IMR-90 (cell line): ENCODE results near the gene RAB3IL1. TPM values are rescaled to one million over a fixed set of nuclear protein-coding genes. Genes with fewer than 3 reads are reported as not detected.

Experiments
- ATAC-seq: fragments of 200-7000 bp; cut with Tn5 transposase; 2 replicates; pipeline ENCODE4 v1.9.1; 2020; ENCODE audit warnings: low read depth, mild to moderate bottlenecking, moderate library complexity
- BruUV-seq: library from RNA; stranded (reverse); fragments of 400-500 nt; replicated peaks from 2 replicates; lab custom pipeline; 2021; lab: Mats Ljungman, UMichigan
- CTCF ChIA-PET: fragments of 300-600 bp; formaldehyde crosslinking; extraction: SDS; loops from one replicate; lab custom pipeline; 2021; ENCODE audit warnings: antibody characterized with exemption; lab: Yijun Ruan, JAX
- POLR2A ChIA-PET: fragments of 300-600 bp; sonication (Branson Sonifier 250); formaldehyde crosslinking; loops from one replicate; lab custom pipeline; 2022; ENCODE audit warnings: antibody characterized with exemption; ENCODE audit not compliant: unreplicated experiment; lab: Charles Lee
- DNase-seq: peaks from one replicate; pipeline ENCODE4 v3.0.0; 2013
- H2AFZ ChIP-seq: replicated peaks from 2 replicates; pipeline ENCODE3; 2013; ENCODE audit warnings: low read length, mild to moderate bottlenecking; ENCODE audit not compliant: poor library complexity
- H2AK5ac ChIP-seq: 2 replicates; pipeline ENCODE4 v1.6.1; 2013; ENCODE audit warnings: low read depth, low read length, inconsistent platforms
- H2AK9ac ChIP-seq: replicated peaks from 2 replicates; pipeline ENCODE3; 2013; ENCODE audit warnings: mild to moderate bottlenecking, low read depth, low read length, moderate library complexity; ENCODE audit not compliant: poor library complexity
- H2BK120ac ChIP-seq: 2 replicates; pipeline ENCODE4 v1.6.1; 2013; ENCODE audit warnings: low read depth, low read length, inconsistent platforms
- H2BK15ac ChIP-seq: 3 replicates; pipeline ENCODE4 v1.6.1; 2013; ENCODE audit warnings: low read depth, low read length, inconsistent platforms
- H2BK20ac ChIP-seq: 2 replicates; pipeline ENCODE4 v1.6.1; 2013; ENCODE audit warnings: low read depth, mild to moderate bottlenecking, inconsistent platforms, low read length, moderate library complexity
- H2BK5ac ChIP-seq: 2 replicates; pipeline ENCODE4 v1.6.1; 2013; ENCODE audit warnings: mild to moderate bottlenecking, low read depth, low read length, inconsistent platforms; ENCODE audit not compliant: poor library complexity, severe bottlenecking
- H3K14ac ChIP-seq: replicated peaks from 2 replicates; pipeline ENCODE4 v1.6.1; 2013; ENCODE audit warnings: low read depth, low read length, inconsistent platforms
- H3K18ac ChIP-seq: 2 replicates; pipeline ENCODE4 v1.6.1; 2013; ENCODE audit warnings: low read depth, low read length, control low read depth
- H3K23ac ChIP-seq: 2 replicates; pipeline ENCODE4 v1.6.1; 2013; ENCODE audit warnings: low read depth, low read length, inconsistent platforms
- H3K27ac ChIP-seq: 2 replicates; pipeline ENCODE4 v1.5.1; 2013; ENCODE audit warnings: mild to moderate bottlenecking, control low read depth, low read length; ENCODE audit not compliant: insufficient read depth
- H3K27me3 ChIP-seq: 2 replicates; pipeline ENCODE4 v1.6.1; 2013; ENCODE audit warnings: low read length; ENCODE audit not compliant: control insufficient read depth, insufficient read depth
- H3K36me3 ChIP-seq: 2 replicates; pipeline ENCODE4 v1.6.1; 2013; ENCODE audit warnings: low read length, mixed read lengths; ENCODE audit not compliant: control insufficient read depth, insufficient read depth
- H3K4ac ChIP-seq: 2 replicates; pipeline ENCODE4 v1.6.1; 2013; ENCODE audit warnings: low read depth, low read length, inconsistent platforms
- H3K4me1 ChIP-seq: 2 replicates; pipeline ENCODE4 v1.6.1; 2013; ENCODE audit warnings: low read length, mixed read lengths; ENCODE audit not compliant: control insufficient read depth, insufficient read depth
- H3K4me2 ChIP-seq: 2 replicates; pipeline ENCODE4 v1.6.1; 2013; ENCODE audit warnings: low read depth, mild to moderate bottlenecking, control low read depth, low read length, moderate library complexity
- H3K4me3 ChIP-seq: 2 replicates; pipeline ENCODE4 v1.5.1; 2013; ENCODE audit warnings: low read depth, mild to moderate bottlenecking, control low read depth, low read length, moderate library complexity; ENCODE audit not compliant: insufficient read depth
- H3K56ac ChIP-seq: 2 replicates; pipeline ENCODE4 v1.6.1; 2013; ENCODE audit warnings: low read length, inconsistent platforms; ENCODE audit not compliant: insufficient read depth; ENCODE audit errors: extremely low read depth
- H3K79me1 ChIP-seq, 2 experiments: 2 replicates each; pipeline ENCODE4 v1.6.1; 2013; ENCODE audit warnings: low read length in 2 of 2, inconsistent platforms in 1 of 2, low read depth in 1 of 2
- H3K9ac ChIP-seq: 2 replicates; pipeline ENCODE4 v1.6.1; 2013; ENCODE audit warnings: low read depth, low read length, control low read depth
- H3K9me1 ChIP-seq: 2 replicates; pipeline ENCODE4 v1.6.1; 2013; ENCODE audit warnings: low read length, inconsistent platforms; ENCODE audit not compliant: insufficient read depth
- H3K9me3 ChIP-seq: 2 replicates; pipeline ENCODE4 v1.6.1; 2013; ENCODE audit warnings: low read length; ENCODE audit not compliant: control insufficient read depth, insufficient read depth
- H4K20me1 ChIP-seq: 2 replicates; pipeline ENCODE4 v1.6.1; 2013; ENCODE audit warnings: low read length, inconsistent platforms; ENCODE audit not compliant: insufficient read depth
- H4K5ac ChIP-seq: 2 replicates; pipeline ENCODE4 v1.6.1; 2013; ENCODE audit warnings: mild to moderate bottlenecking, low read depth, low read length, control low read depth
- H4K8ac ChIP-seq, 2 experiments: 2 replicates each; pipeline ENCODE4 v1.6.1; 2013; ENCODE audit warnings: low read depth in 2 of 2, low read length in 2 of 2, control low read depth in 1 of 2, inconsistent platforms in 1 of 2
- H4K91ac ChIP-seq: 2 replicates; pipeline ENCODE4 v1.6.1; 2013; ENCODE audit warnings: low read depth, low read length, inconsistent platforms; ENCODE audit not compliant: insufficient read depth
- CEBPB ChIP-seq: IDR thresholded peaks from 2 replicates; pipeline ENCODE4 v1.6.1; 2012; ENCODE audit warnings: low read depth, low read length, improper control_type of control experiment
- MXI1 ChIP-seq: IDR thresholded peaks from 2 replicates; pipeline ENCODE4 v1.6.1; 2012; ENCODE audit warnings: low read depth, mild to moderate bottlenecking, low read length, moderate library complexity, borderline replicate concordance
- RAD21 ChIP-seq: IDR thresholded peaks from 2 replicates; pipeline ENCODE4 v1.6.1; 2012; ENCODE audit warnings: low read length, improper control_type of control experiment
- WGBS, 2 experiments: methylation state at CpG; one replicate each; pipeline versions ENCODE4 v1.1.5 to v1.1.7; 2013; ENCODE audit warnings: missing lambda C conversion rate in 2 of 2; ENCODE audit not compliant: insufficient read length in 1 of 2; ENCODE audit errors: extremely low coverage in 2 of 2; 5-methylcytosine and 5-hydroxymethylcytosine counted together
- dilution Hi-C: fragments of 300-500 bp; cut with HindIII; formaldehyde crosslinking; loops from one replicate; pipeline ENCODE4 v1.14.3; 2018; ENCODE audit warnings: low sequenced_read_pairs; ENCODE audit not compliant: unreplicated experiment
- in situ Hi-C: fragments of 300-500 bp; cut with MboI; formaldehyde crosslinking; loops from 3 replicates; pipeline ENCODE4 v1.14.3; 2019; ENCODE audit warnings: low sequenced_read_pairs, inconsistent platforms, mixed read lengths
- intact Hi-C: fragments of 100-400 bp; cut with micrococcal nuclease; formaldehyde crosslinking; loops from 2 replicates; pipeline ENCODE4 v1.10.0; 2022
- polyA plus RNA-seq, 3 experiments: library from polyadenylated mRNA; depleted of rRNA; stranded (reverse); fragments of >200 nt; gene quantifications; 2 replicates each; pipeline ENCODE4 v1.2.3, GENCODE V29; 2012; ENCODE audit warnings: low replicate concordance in 1 of 3
- total RNA-seq: library from RNA; depleted of rRNA; stranded (reverse); fragments of >200 nt; gene quantifications from 2 replicates; pipeline ENCODE4 v1.2.3, GENCODE V29; 2012
- TF ChIP-seq, protein P1 (sequence below): fragments of 150-350 bp; IDR thresholded peaks from 2 replicates; pipeline ENCODE4 v1.6.1; 2017; ENCODE audit warnings: mild to moderate bottlenecking, antibody characterized with exemption, low read length, low read depth
- TF ChIP-seq, protein P2 (sequence below): conservative IDR thresholded peaks from 2 replicates; pipeline ENCODE4 v1.5.1; 2012; ENCODE audit warnings: mild to moderate bottlenecking, low read depth, low read length, improper control_type of control experiment

Gene RAB3IL1
- total and polyA plus RNA-seq, 2 of the 4 experiments (the other 2 are of a cell fraction), result 0.72 to 1.9 TPM

DNA sequence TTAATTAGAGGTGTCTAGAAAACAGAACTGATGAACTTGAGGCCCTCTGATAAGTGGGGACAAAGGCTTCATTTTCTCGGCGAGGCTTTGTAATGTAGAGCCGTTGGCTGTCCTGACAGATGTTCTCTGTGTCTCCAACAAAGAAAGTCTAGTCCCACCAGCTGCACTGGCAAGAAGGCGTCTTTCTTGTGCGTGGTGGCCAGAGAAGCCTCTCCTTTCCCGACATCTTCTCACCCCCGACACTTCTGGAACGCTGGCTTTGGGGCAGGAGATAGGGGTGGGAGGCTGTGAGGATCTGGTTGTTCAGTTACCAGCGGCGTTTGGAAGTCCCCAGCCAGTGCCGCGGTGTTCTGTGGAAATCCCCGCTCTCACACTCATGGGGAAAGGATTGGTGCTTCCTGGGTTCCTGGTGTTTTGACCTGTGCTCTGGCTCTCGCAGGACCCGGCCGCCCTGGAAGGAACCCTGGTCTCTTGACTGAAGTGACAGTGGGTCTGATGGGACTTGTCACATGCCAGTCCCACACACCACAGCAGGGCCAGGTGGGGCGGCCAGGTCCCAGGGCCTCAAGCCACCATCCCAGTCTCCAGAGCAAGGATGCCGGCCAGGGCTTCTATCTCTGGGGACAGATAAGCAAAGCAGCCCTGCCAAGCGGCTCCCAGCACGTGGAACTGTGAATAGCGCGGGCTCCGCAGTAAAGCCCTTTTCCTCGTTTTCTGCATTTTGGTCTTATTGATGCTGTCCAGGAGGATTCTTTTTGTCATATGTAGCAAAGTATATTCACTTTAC lies 66.1 kb downstream of the RAB3IL1 start:
- H2AFZ ChIP-seq, result no peak overlapping the region
- peaks cover 7% of the 10 kb centered on the region for H4K20me1 ChIP-seq
- no TSS peak for BruUV-seq
- H2BK15ac ChIP-seq, result no peak overlapping the region
- H3K14ac ChIP-seq, result no peak overlapping the region
- peaks cover 53% of the 10 kb centered on the region for H3K36me3 ChIP-seq
- dilution Hi-C loops (no loop called here), intact Hi-C loops (no loop called here), in situ Hi-C loops (loop anchor here (25.0 kb wide), 1 partner anchor 461 kb away; no protein-coding TSS in a partner anchor)
- 70% methylated on average over 2 of the region's 24 CpGs; no CpG with 5 or more reads in 1 of the 2 experiments for WGBS, 2 experiments
- ChIA-PET POLR2A (interaction anchor here (0.6 kb wide), 1 partner anchor 522 kb away, joined by 3 read pairs; no protein-coding TSS in a partner anchor), CTCF (interaction anchor here (0.6 kb wide), 1 partner anchor 11 kb away, joined by 3 read pairs; no protein-coding TSS in a partner anchor)
- H4K5ac ChIP-seq, result no peak overlapping the region
- H2BK5ac ChIP-seq, result no peak overlapping the region
- H3K9me3 ChIP-seq, result no peaks in the 10 kb centered on the region
- H3K56ac ChIP-seq, result no peak overlapping the region
- ATAC-seq, result no peak
- no peak overlapping the region for H2AK5ac ChIP-seq
- H3K4me3 ChIP-seq, result no peak overlapping the region
- no peak overlapping the region for H4K91ac ChIP-seq
- H3K9ac ChIP-seq, result no peak overlapping the region
- no peak overlapping the region for H3K27ac ChIP-seq
- H3K9me1 ChIP-seq, result 0 out of 2 replicates have a peak, but pooled peaks cover 3% of the 10 kb centered on the region
- no peak overlapping the region for H3K4ac ChIP-seq
- no peak overlapping the region for H3K23ac ChIP-seq
- no peak overlapping the region for H2AK9ac ChIP-seq
- H3K79me1 ChIP-seq, result no peaks in the 10 kb centered on the region; a peak in 1 of 4 replicates
- TF ChIP-seq, protein P1, sequence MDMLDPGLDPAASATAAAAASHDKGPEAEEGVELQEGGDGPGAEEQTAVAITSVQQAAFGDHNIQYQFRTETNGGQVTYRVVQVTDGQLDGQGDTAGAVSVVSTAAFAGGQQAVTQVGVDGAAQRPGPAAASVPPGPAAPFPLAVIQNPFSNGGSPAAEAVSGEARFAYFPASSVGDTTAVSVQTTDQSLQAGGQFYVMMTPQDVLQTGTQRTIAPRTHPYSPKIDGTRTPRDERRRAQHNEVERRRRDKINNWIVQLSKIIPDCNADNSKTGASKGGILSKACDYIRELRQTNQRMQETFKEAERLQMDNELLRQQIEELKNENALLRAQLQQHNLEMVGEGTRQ, result no peak
- TF ChIP-seq MXI1, result no peak
- TF ChIP-seq CEBPB, result no peak
- TF ChIP-seq, protein P2, sequence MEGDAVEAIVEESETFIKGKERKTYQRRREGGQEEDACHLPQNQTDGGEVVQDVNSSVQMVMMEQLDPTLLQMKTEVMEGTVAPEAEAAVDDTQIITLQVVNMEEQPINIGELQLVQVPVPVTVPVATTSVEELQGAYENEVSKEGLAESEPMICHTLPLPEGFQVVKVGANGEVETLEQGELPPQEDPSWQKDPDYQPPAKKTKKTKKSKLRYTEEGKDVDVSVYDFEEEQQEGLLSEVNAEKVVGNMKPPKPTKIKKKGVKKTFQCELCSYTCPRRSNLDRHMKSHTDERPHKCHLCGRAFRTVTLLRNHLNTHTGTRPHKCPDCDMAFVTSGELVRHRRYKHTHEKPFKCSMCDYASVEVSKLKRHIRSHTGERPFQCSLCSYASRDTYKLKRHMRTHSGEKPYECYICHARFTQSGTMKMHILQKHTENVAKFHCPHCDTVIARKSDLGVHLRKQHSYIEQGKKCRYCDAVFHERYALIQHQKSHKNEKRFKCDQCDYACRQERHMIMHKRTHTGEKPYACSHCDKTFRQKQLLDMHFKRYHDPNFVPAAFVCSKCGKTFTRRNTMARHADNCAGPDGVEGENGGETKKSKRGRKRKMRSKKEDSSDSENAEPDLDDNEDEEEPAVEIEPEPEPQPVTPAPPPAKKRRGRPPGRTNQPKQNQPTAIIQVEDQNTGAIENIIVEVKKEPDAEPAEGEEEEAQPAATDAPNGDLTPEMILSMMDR, result no peak
- TF ChIP-seq RAD21, result no peak
- H3K27me3 ChIP-seq, result no peaks in the 10 kb centered on the region
- no peak overlapping the region for H3K4me2 ChIP-seq
- no peak overlapping the region for H2BK120ac ChIP-seq
- H4K8ac ChIP-seq, result no peak overlapping the region
- no peaks in the 10 kb centered on the region for H3K4me1 ChIP-seq
- H3K18ac ChIP-seq, result no peak overlapping the region
- no peak for DNase-seq
- no peak overlapping the region for H2BK20ac ChIP-seq
